Aorta (tissue), 5 donors: ENCODE results near the gene PTPRG. TPM values are rescaled to one million over a fixed set of nuclear protein-coding genes. Genes with fewer than 3 reads are reported as not detected.

Source experiments
- ATAC-seq: fragments of 200-7000 bp; cut with Tn5 transposase; one replicate; pipeline ENCODE4 v1.9.1; 2022; ENCODE audit warnings: moderate library complexity; ENCODE audit not compliant: low FRiP score
- DNase-seq, 2 donors: peaks; one replicate each; pipeline ENCODE4 v3.0.0-alpha.2; 2020
- H3K27ac ChIP-seq, 2 donors: one replicate each; pipeline ENCODE4 v1.5.1; 2013; ENCODE audit warnings: low read length in 2 of 2, mild to moderate bottlenecking in 2 of 2, moderate library complexity in 2 of 2, control low read depth in 1 of 2, inconsistent platforms in 1 of 2, low read depth in 1 of 2
- H3K27me3 ChIP-seq, 2 donors: one replicate each; pipeline ENCODE4 v1.6.1; 2013; ENCODE audit warnings: control low read depth in 1 of 2, low read length in 1 of 2, mild to moderate bottlenecking in 1 of 2, moderate library complexity in 1 of 2; ENCODE audit not compliant: insufficient read depth in 2 of 2, control insufficient read depth in 1 of 2
- H3K36me3 ChIP-seq, 2 donors: one replicate each; pipeline ENCODE4 v1.6.1; 2013; ENCODE audit warnings: control low read depth in 1 of 2, low read length in 1 of 2, mild to moderate bottlenecking in 1 of 2; ENCODE audit not compliant: insufficient read depth in 2 of 2, control insufficient read depth in 1 of 2
- H3K4me1 ChIP-seq, 2 donors: one replicate each; pipeline ENCODE4 v1.6.1; 2013; ENCODE audit warnings: low read length in 2 of 2, control low read depth in 1 of 2, mild to moderate bottlenecking in 1 of 2, moderate library complexity in 1 of 2; ENCODE audit not compliant: insufficient read depth in 2 of 2, control insufficient read depth in 1 of 2
- H3K4me3 ChIP-seq, 2 donors: one replicate each; pipeline ENCODE4 v1.5.1; 2013; ENCODE audit warnings: low read length in 2 of 2, control low read depth in 1 of 2, mild to moderate bottlenecking in 1 of 2
- H3K9me3 ChIP-seq: one replicate; pipeline ENCODE4 v1.6.1; 2013; ENCODE audit warnings: mild to moderate bottlenecking, low read length; ENCODE audit not compliant: control insufficient read depth
- WGBS, 2 donors: extraction: QIAGEN DNeasy Blood & Tissue Kit; methylation state at CpG; one replicate each; pipeline ENCODE4 v1.1.7; 2013; 5-methylcytosine and 5-hydroxymethylcytosine counted together
- intact Hi-C, 2 donors: fragments of 100-400 bp; cut with DNase I; formaldehyde crosslinking; loops; one replicate each; pipeline versions ENCODE4 v1.14.2 to v1.15.0; 2022
- polyA plus RNA-seq, 2 donors: library from polyadenylated mRNA; stranded (reverse); fragments of 200-250 nt; gene quantifications; one replicate each; pipeline ENCODE4 v1.2.3, GENCODE V29; 2013
- total RNA-seq, 2 donors: library from RNA; stranded (reverse); fragmentation: NEBNext Ultra II Directional; extraction: Animal tissue kit (Norgen Biotek cat#: 25700); gene quantifications; one replicate each; pipeline ENCODE4 v1.2.1, GENCODE V29; 2021
- donor health status: healthy with polysubstance abuse.
- donor health status: Bipolar disorder and iron deficiency.
- donor health status: DM: no; HTN: no; CAD: no.
- donor health status: DM: no; HTN: no; CAD: no.
- donor health status: DM: yes; HTN: yes; CAD: no.

PTPRG gene
- total and polyA plus RNA-seq, 4 donors = 5.3 to 150 (median 52.4) TPM

- H3K4me3 ChIP-seq = no peak overlapping the region
- peaks cover 0 to 5% of the 10 kb centered on the region in 2 donors for H3K4me1 ChIP-seq
- no peak for ATAC-seq
- H3K27me3 ChIP-seq = no peaks in the 10 kb centered on the region
- intact Hi-C loops = no loop called here
- no peaks in the 10 kb centered on the region for H3K9me3 ChIP-seq
- WGBS, 2 donors = 74 to 85% methylated on average over 2 of the region's 2 CpGs
- no peak for DNase-seq
- no peaks in the 10 kb centered on the region for H3K36me3 ChIP-seq
- H3K27ac ChIP-seq = no peak overlapping the region
These were observed 523.2 kb downstream of the PTPRG start for GRCh38 chr3:62084558-62084957.

- WGBS, 2 donors = 84 to 97% methylated on average over 4 of the region's 4 CpGs
- Histone ChIP-seq H3K4me1 (peaks cover 2 to 6% of the 10 kb centered on the region in 2 donors), H3K4me3 (no peak overlapping the region), H3K27ac (no peak overlapping the region), H3K36me3 (no peaks in the 10 kb centered on the region), H3K27me3 (no peaks in the 10 kb centered on the region), H3K9me3 (no peaks in the 10 kb centered on the region)
- no peak for DNase-seq
- no peak for ATAC-seq
- intact Hi-C loops = no loop called here
These were observed 527.2 kb downstream of the PTPRG start for GRCh38 chr3:62088472-62089104.

GRCh38 chr3:62090066-62090465 is 528.7 kb downstream of the PTPRG start:
- no peak overlapping the region for H3K27ac ChIP-seq
- ATAC-seq (no peak), DNase-seq (no peak)
- intact Hi-C loops = no loop called here
- no peaks in the 10 kb centered on the region for H3K9me3 ChIP-seq
- no peaks in the 10 kb centered on the region for H3K36me3 ChIP-seq
- H3K27me3 ChIP-seq = no peaks in the 10 kb centered on the region
- 20% methylated on average over 2 of the region's 2 CpGs for WGBS, 2 donors
- no peak overlapping the region for H3K4me3 ChIP-seq
- peaks cover 2 to 3% of the 10 kb centered on the region in 2 donors for H3K4me1 ChIP-seq

- WGBS, 2 donors = 93 to 96% methylated on average over 5 of the region's 5 CpGs
- H3K4me3 ChIP-seq = no peak overlapping the region
- H3K27me3 ChIP-seq = no peaks in the 10 kb centered on the region
- no peaks in the 10 kb centered on the region for H3K36me3 ChIP-seq
- intact Hi-C loops = no loop called here
- ATAC-seq (no peak), DNase-seq (no peak)
- H3K9me3 ChIP-seq = no peaks in the 10 kb centered on the region
- no peak overlapping the region for H3K27ac ChIP-seq
- peaks cover 2% of the 10 kb centered on the region in 2 donors for H3K4me1 ChIP-seq
These were observed 529.1 kb downstream of the PTPRG start for GRCh38 chr3:62090519-62090918.

- intact Hi-C loops = no loop called here
- ATAC-seq = no peak
- 91 to 95% methylated on average over 8 of the region's 8 CpGs for WGBS, 2 donors
- no peak for DNase-seq
- Histone ChIP-seq H3K4me3 (no peak overlapping the region), H3K9me3 (no peaks in the 10 kb centered on the region), H3K4me1 (peaks cover 2 to 9% of the 10 kb centered on the region in 2 donors), H3K27me3 (no peaks in the 10 kb centered on the region), H3K27ac (no peak overlapping the region), H3K36me3 (no peaks in the 10 kb centered on the region)
These were observed 531.7 kb downstream of the PTPRG start for GRCh38 chr3:62093025-62093424.

GRCh38 chr3:62094461-62094860 is 533.1 kb downstream of the PTPRG start:
- 79 to 87% methylated on average over 5 of the region's 5 CpGs for WGBS, 2 donors
- Histone ChIP-seq H3K36me3 (no peaks in the 10 kb centered on the region), H3K27me3 (no peaks in the 10 kb centered on the region), H3K4me1 (peaks cover 5 to 11% of the 10 kb centered on the region in 2 donors), H3K27ac (no peak overlapping the region), H3K9me3 (no peaks in the 10 kb centered on the region), H3K4me3 (no peak overlapping the region)
- intact Hi-C loops = no loop called here
- DNase-seq (no peak), ATAC-seq (no peak)

GRCh38 chr3:62095080-62095479 is 533.7 kb downstream of the PTPRG start:
- no peak for ATAC-seq
- no peak overlapping the region for H3K27ac ChIP-seq
- H3K4me1 ChIP-seq = peaks cover 3 to 10% of the 10 kb centered on the region in 2 donors
- no peaks in the 10 kb centered on the region for H3K27me3 ChIP-seq
- H3K4me3 ChIP-seq = no peak overlapping the region
- intact Hi-C loops = no loop called here
- H3K36me3 ChIP-seq = no peaks in the 10 kb centered on the region
- no peaks in the 10 kb centered on the region for H3K9me3 ChIP-seq
- no peak for DNase-seq
- WGBS, 2 donors = 96% methylated on average over 7 of the region's 7 CpGs

- Histone ChIP-seq H3K27ac (peak overlapping the region in 1 of 2 donors; percentile 78), H3K9me3 (no peaks in the 10 kb centered on the region), H3K27me3 (no peaks in the 10 kb centered on the region), H3K4me3 (no peak overlapping the region), H3K4me1 (peaks cover 3 to 10% of the 10 kb centered on the region in 2 donors), H3K36me3 (no peaks in the 10 kb centered on the region)
- intact Hi-C loops = no loop called here
- ATAC-seq (no peak), DNase-seq (no peak)
- WGBS, 2 donors = 22 to 26% methylated on average over 2 of the region's 2 CpGs
These were observed 534.4 kb downstream of the PTPRG start for GRCh38 chr3:62095756-62096155.

GRCh38 chr3:62096521-62096920 is 535.1 kb downstream of the PTPRG start:
- ATAC-seq (no peak), DNase-seq (no peak)
- Histone ChIP-seq H3K4me1 (peaks cover 3 to 12% of the 10 kb centered on the region in 2 donors), H3K27me3 (no peaks in the 10 kb centered on the region), H3K4me3 (no peak overlapping the region), H3K9me3 (no peaks in the 10 kb centered on the region), H3K36me3 (no peaks in the 10 kb centered on the region), H3K27ac (no peak overlapping the region)
- intact Hi-C loops = no loop called here
- WGBS, 2 donors = 85 to 90% methylated on average over 1 of the region's 1 CpG
